IMR-90 (cell line): Measurements from ENCODE around the gene ROR2. TPM values are rescaled to one million over a fixed set of nuclear protein-coding genes. Genes with fewer than 3 reads are reported as not detected.

Source experiments
- ATAC-seq: fragments of 200-7000 bp; cut with Tn5 transposase; 2 replicates; pipeline ENCODE4 v1.9.1; 2020; ENCODE audit warnings: low read depth, mild to moderate bottlenecking, moderate library complexity
- BruUV-seq: library from RNA; stranded (reverse); fragments of 400-500 nt; replicated peaks from 2 replicates; lab custom pipeline; 2021; lab: Mats Ljungman, UMichigan
- CTCF ChIA-PET: fragments of 300-600 bp; formaldehyde crosslinking; extraction: SDS; loops from one replicate; lab custom pipeline; 2021; ENCODE audit warnings: antibody characterized with exemption; lab: Yijun Ruan, JAX
- POLR2A ChIA-PET: fragments of 300-600 bp; sonication (Branson Sonifier 250); formaldehyde crosslinking; loops from one replicate; lab custom pipeline; 2022; ENCODE audit warnings: antibody characterized with exemption; ENCODE audit not compliant: unreplicated experiment; lab: Charles Lee
- DNase-seq: peaks from one replicate; pipeline ENCODE4 v3.0.0; 2013
- H2AFZ ChIP-seq: replicated peaks from 2 replicates; pipeline ENCODE3; 2013; ENCODE audit warnings: low read length, mild to moderate bottlenecking; ENCODE audit not compliant: poor library complexity
- H2AK5ac ChIP-seq: 2 replicates; pipeline ENCODE4 v1.6.1; 2013; ENCODE audit warnings: low read depth, low read length, inconsistent platforms
- H2AK9ac ChIP-seq: replicated peaks from 2 replicates; pipeline ENCODE3; 2013; ENCODE audit warnings: mild to moderate bottlenecking, low read depth, low read length, moderate library complexity; ENCODE audit not compliant: poor library complexity
- H2BK120ac ChIP-seq: 2 replicates; pipeline ENCODE4 v1.6.1; 2013; ENCODE audit warnings: low read depth, low read length, inconsistent platforms
- H2BK15ac ChIP-seq: 3 replicates; pipeline ENCODE4 v1.6.1; 2013; ENCODE audit warnings: low read depth, low read length, inconsistent platforms
- H2BK20ac ChIP-seq: 2 replicates; pipeline ENCODE4 v1.6.1; 2013; ENCODE audit warnings: low read depth, mild to moderate bottlenecking, inconsistent platforms, low read length, moderate library complexity
- H2BK5ac ChIP-seq: 2 replicates; pipeline ENCODE4 v1.6.1; 2013; ENCODE audit warnings: mild to moderate bottlenecking, low read depth, low read length, inconsistent platforms; ENCODE audit not compliant: poor library complexity, severe bottlenecking
- H3K14ac ChIP-seq: replicated peaks from 2 replicates; pipeline ENCODE4 v1.6.1; 2013; ENCODE audit warnings: low read depth, low read length, inconsistent platforms
- H3K18ac ChIP-seq: 2 replicates; pipeline ENCODE4 v1.6.1; 2013; ENCODE audit warnings: low read depth, low read length, control low read depth
- H3K23ac ChIP-seq: 2 replicates; pipeline ENCODE4 v1.6.1; 2013; ENCODE audit warnings: low read depth, low read length, inconsistent platforms
- H3K27ac ChIP-seq: 2 replicates; pipeline ENCODE4 v1.5.1; 2013; ENCODE audit warnings: mild to moderate bottlenecking, control low read depth, low read length; ENCODE audit not compliant: insufficient read depth
- H3K27me3 ChIP-seq: 2 replicates; pipeline ENCODE4 v1.6.1; 2013; ENCODE audit warnings: low read length; ENCODE audit not compliant: control insufficient read depth, insufficient read depth
- H3K36me3 ChIP-seq: 2 replicates; pipeline ENCODE4 v1.6.1; 2013; ENCODE audit warnings: low read length, mixed read lengths; ENCODE audit not compliant: control insufficient read depth, insufficient read depth
- H3K4ac ChIP-seq: 2 replicates; pipeline ENCODE4 v1.6.1; 2013; ENCODE audit warnings: low read depth, low read length, inconsistent platforms
- H3K4me1 ChIP-seq: 2 replicates; pipeline ENCODE4 v1.6.1; 2013; ENCODE audit warnings: low read length, mixed read lengths; ENCODE audit not compliant: control insufficient read depth, insufficient read depth
- H3K4me2 ChIP-seq: 2 replicates; pipeline ENCODE4 v1.6.1; 2013; ENCODE audit warnings: low read depth, mild to moderate bottlenecking, control low read depth, low read length, moderate library complexity
- H3K4me3 ChIP-seq: 2 replicates; pipeline ENCODE4 v1.5.1; 2013; ENCODE audit warnings: low read depth, mild to moderate bottlenecking, control low read depth, low read length, moderate library complexity; ENCODE audit not compliant: insufficient read depth
- H3K56ac ChIP-seq: 2 replicates; pipeline ENCODE4 v1.6.1; 2013; ENCODE audit warnings: low read length, inconsistent platforms; ENCODE audit not compliant: insufficient read depth; ENCODE audit errors: extremely low read depth
- H3K79me1 ChIP-seq, 2 experiments: 2 replicates each; pipeline ENCODE4 v1.6.1; 2013; ENCODE audit warnings: low read length in 2 of 2, inconsistent platforms in 1 of 2, low read depth in 1 of 2
- H3K9ac ChIP-seq: 2 replicates; pipeline ENCODE4 v1.6.1; 2013; ENCODE audit warnings: low read depth, low read length, control low read depth
- H3K9me1 ChIP-seq: 2 replicates; pipeline ENCODE4 v1.6.1; 2013; ENCODE audit warnings: low read length, inconsistent platforms; ENCODE audit not compliant: insufficient read depth
- H3K9me3 ChIP-seq: 2 replicates; pipeline ENCODE4 v1.6.1; 2013; ENCODE audit warnings: low read length; ENCODE audit not compliant: control insufficient read depth, insufficient read depth
- H4K20me1 ChIP-seq: 2 replicates; pipeline ENCODE4 v1.6.1; 2013; ENCODE audit warnings: low read length, inconsistent platforms; ENCODE audit not compliant: insufficient read depth
- H4K5ac ChIP-seq: 2 replicates; pipeline ENCODE4 v1.6.1; 2013; ENCODE audit warnings: mild to moderate bottlenecking, low read depth, low read length, control low read depth
- H4K8ac ChIP-seq, 2 experiments: 2 replicates each; pipeline ENCODE4 v1.6.1; 2013; ENCODE audit warnings: low read depth in 2 of 2, low read length in 2 of 2, control low read depth in 1 of 2, inconsistent platforms in 1 of 2
- H4K91ac ChIP-seq: 2 replicates; pipeline ENCODE4 v1.6.1; 2013; ENCODE audit warnings: low read depth, low read length, inconsistent platforms; ENCODE audit not compliant: insufficient read depth
- BHLHE40 ChIP-seq: fragments of 150-350 bp; IDR thresholded peaks from 2 replicates; pipeline ENCODE4 v1.6.1; 2016; ENCODE audit warnings: mild to moderate bottlenecking, low read depth, low read length
- CEBPB ChIP-seq: IDR thresholded peaks from 2 replicates; pipeline ENCODE4 v1.6.1; 2012; ENCODE audit warnings: low read depth, low read length, improper control_type of control experiment
- CTCF ChIP-seq: conservative IDR thresholded peaks from 2 replicates; pipeline ENCODE4 v1.5.1; 2012; ENCODE audit warnings: mild to moderate bottlenecking, low read depth, low read length, improper control_type of control experiment
- ELK1 ChIP-seq: fragments of 150-350 bp; IDR thresholded peaks from 2 replicates; pipeline ENCODE4 v1.6.1; 2016; ENCODE audit warnings: low read depth, mild to moderate bottlenecking, low read length, moderate library complexity, borderline replicate concordance
- USF2 ChIP-seq: fragments of 150-350 bp; IDR thresholded peaks from 2 replicates; pipeline ENCODE4 v1.6.1; 2017; ENCODE audit warnings: mild to moderate bottlenecking, antibody characterized with exemption, low read length, low read depth
- whole genome bisulfite sequencing, 2 experiments: methylation state at CpG; one replicate each; pipeline versions ENCODE4 v1.1.5 to v1.1.7; 2013; ENCODE audit warnings: missing lambda C conversion rate in 2 of 2; ENCODE audit not compliant: insufficient read length in 1 of 2; ENCODE audit errors: extremely low coverage in 2 of 2; 5-methylcytosine and 5-hydroxymethylcytosine counted together
- dilution Hi-C: fragments of 300-500 bp; cut with HindIII; formaldehyde crosslinking; loops from one replicate; pipeline ENCODE4 v1.14.3; 2018; ENCODE audit warnings: low sequenced_read_pairs; ENCODE audit not compliant: unreplicated experiment
- in situ Hi-C: fragments of 300-500 bp; cut with MboI; formaldehyde crosslinking; loops from 3 replicates; pipeline ENCODE4 v1.14.3; 2019; ENCODE audit warnings: low sequenced_read_pairs, inconsistent platforms, mixed read lengths
- intact Hi-C: fragments of 100-400 bp; cut with micrococcal nuclease; formaldehyde crosslinking; loops from 2 replicates; pipeline ENCODE4 v1.10.0; 2022
- polyA plus RNA-seq, 3 experiments: library from polyadenylated mRNA; depleted of rRNA; stranded (reverse); fragments of >200 nt; gene quantifications; 2 replicates each; pipeline ENCODE4 v1.2.3, GENCODE V29; 2012; ENCODE audit warnings: low replicate concordance in 1 of 3
- total RNA-seq: library from RNA; depleted of rRNA; stranded (reverse); fragments of >200 nt; gene quantifications from 2 replicates; pipeline ENCODE4 v1.2.3, GENCODE V29; 2012

ROR2 gene
- total and polyA plus RNA-seq, 2 of the 4 experiments (the other 2 are of a cell fraction) = 2.3 to 4.8 TPM

GRCh38 chr9:91902475-91903125, 47.4 kb downstream of the ROR2 start (continued):
- no peak for TF ChIP-seq CTCF

- no peak overlapping the region for H4K5ac ChIP-seq
- H3K9ac ChIP-seq = no peak overlapping the region
- ChIA-PET CTCF (no interaction called here), POLR2A (interaction anchor here (0.6 kb wide), 1 partner anchor 49 kb away, joined by 3 read pairs; no protein-coding TSS in a partner anchor)
- peaks cover 17% of the 10 kb centered on the region for H3K9me1 ChIP-seq
- H2BK5ac ChIP-seq = no peak overlapping the region
- H2BK20ac ChIP-seq = no peak overlapping the region
- dilution Hi-C loops = no loop called here
- H3K36me3 ChIP-seq = no peaks in the 10 kb centered on the region
- peaks cover 27% of the 10 kb centered on the region for H3K4me1 ChIP-seq
- in situ Hi-C loops = no loop called here
- H3K14ac ChIP-seq = no peak overlapping the region
- no peak overlapping the region for H4K91ac ChIP-seq
- no CpG with 5 or more reads among the region's 3 CpGs for WGBS, 2 experiments
- no peaks in the 10 kb centered on the region for H3K9me3 ChIP-seq
- no peak overlapping the region for H2BK120ac ChIP-seq
- no peak overlapping the region for H3K27ac ChIP-seq
- DNase-seq = no peak
- no peak overlapping the region for H3K4ac ChIP-seq
- H2AK9ac ChIP-seq = no peak overlapping the region
- H3K27me3 ChIP-seq = no peaks in the 10 kb centered on the region
- peaks cover 17% of the 10 kb centered on the region; the same call in 1 of the 2 replicates for H4K20me1 ChIP-seq
- no peak overlapping the region for H3K4me2 ChIP-seq
- H3K18ac ChIP-seq = no peak overlapping the region
- TF ChIP-seq CTCF = no peak
- TF ChIP-seq CEBPB = no peak
- TF ChIP-seq BHLHE40 = no peak
- TF ChIP-seq USF2 = no peak
- TF ChIP-seq ELK1 = no peak
- ATAC-seq = no peak
- H3K79me1 ChIP-seq = peaks cover 5 to 25% of the 10 kb centered on the region in 2 experiments; a peak in 3 of 4 replicates
- no peak overlapping the region for H3K56ac ChIP-seq
- no peak overlapping the region for H3K4me3 ChIP-seq
- H2AK5ac ChIP-seq = no peak overlapping the region
- H2BK15ac ChIP-seq = no peak overlapping the region
- no peak overlapping the region for H3K23ac ChIP-seq
- no TSS peak for BruUV-seq
- intact Hi-C loops = no loop called here
- no peak overlapping the region for H2AFZ ChIP-seq
- H4K8ac ChIP-seq = no peak overlapping the region
Measured at GRCh38 chr9:91900797-91901177, 49.2 kb downstream of the ROR2 start.
